CMK (cell line): Measurements from ENCODE around the gene MAP3K3.
"Not testable (repeated sequence)": the region's sequence is repeated elsewhere in the genome, so short reads cannot be mapped to it uniquely, and the experiment has no call there.

Experiments used
- DNase-seq: peaks from one replicate; pipeline ENCODE4 v3.0.0-alpha.2; 2010; ENCODE audit warnings: low read depth

MAP3K3 gene

GRCh38 chr17:63706336-63707082 lies 84.3 kb downstream of the MAP3K3 start:
- DNase-seq, result no peak

- DNase-seq, result no peak
Measured at GRCh38 chr17:63707151-63707550, 84.9 kb downstream of the MAP3K3 start.

GRCh38 chr17:63709110-63709509 lies 86.9 kb downstream of the MAP3K3 start:
- no peak for DNase-seq

- DNase-seq, result no peak
Measured at GRCh38 chr17:63714550-63715277, 92.5 kb downstream of the MAP3K3 start.

- no peak for DNase-seq
Measured at GRCh38 chr17:63716426-63716825, 94.2 kb downstream of the MAP3K3 start.

- no peak for DNase-seq
Measured at GRCh38 chr17:63718988-63719387, 96.8 kb downstream of the MAP3K3 start.

- DNase-seq, result not testable (repeated sequence)
Measured at GRCh38 chr17:63720194-63720593, 98.0 kb downstream of the MAP3K3 start.

GRCh38 chr17:63722403-63722802 lies 100.2 kb downstream of the MAP3K3 start:
- DNase-seq, result no peak

- no peak for DNase-seq
Measured at GRCh38 chr17:63735691-63736090, 113.5 kb downstream of the MAP3K3 start.

- no peak for DNase-seq
Measured at GRCh38 chr17:63740464-63741142, 118.4 kb downstream of the MAP3K3 start.

GRCh38 chr17:63741143-63741407 lies 118.9 kb downstream of the MAP3K3 start:
- no peak for DNase-seq

- peak; percentile 96 for DNase-seq
Measured at GRCh38 chr17:63741408-63742173, 119.4 kb downstream of the MAP3K3 start, which contains the start of gene STRADA. Gene STRADA (minus strand): TSS chr17:63741799. CDS start chr17:63728369, 13,430 bp downstream.
